Neural cell (in vitro differentiated cells): ENCODE measurements around the gene GPRIN3. TPM values are rescaled to one million over a fixed set of nuclear protein-coding genes. Genes with fewer than 3 reads are reported as not detected.

Source experiments
- H2AFZ ChIP-seq: fragments of 200-600, 300-800 bp; sonication (generic), shearing (Covaris generic); 2 replicates; pipeline ENCODE4 v1.6.0; 2014; ENCODE audit warnings: low read depth, mild to moderate bottlenecking, antibody characterized with exemption, low read length, moderate library complexity
- H3F3A ChIP-seq: fragments of 200-600 bp; shearing (Covaris generic); 2 replicates; pipeline ENCODE4 v1.6.1; 2016; ENCODE audit warnings: mild to moderate bottlenecking, moderate library complexity, mixed read lengths, antibody characterized with exemption, low read length; ENCODE audit not compliant: insufficient read depth, poor library complexity, severe bottlenecking
- H3K27ac ChIP-seq: fragments of 200-600, 300-800 bp; sonication (generic), shearing (Covaris generic); 2 replicates; pipeline ENCODE4 v1.5.1; 2014; ENCODE audit warnings: mild to moderate bottlenecking, low read length, moderate library complexity
- H3K27me3 ChIP-seq: fragments of 300-800, 200-600 bp; sonication (generic), shearing (Covaris generic); 2 replicates; pipeline ENCODE4 v1.6.0; 2014; ENCODE audit warnings: mild to moderate bottlenecking, low read depth, low read length, moderate library complexity; ENCODE audit not compliant: insufficient read depth
- H3K36me3 ChIP-seq: fragments of 300-800, 200-600 bp; sonication (generic), shearing (Covaris generic); 2 replicates; pipeline ENCODE4 v1.5.1; 2014; ENCODE audit warnings: mild to moderate bottlenecking, antibody characterized with exemption, low read length, moderate library complexity; ENCODE audit not compliant: insufficient read depth
- H3K4me2 ChIP-seq: fragments of 300-800, 200-600 bp; sonication (generic), shearing (Covaris generic); 2 replicates; pipeline ENCODE4 v1.6.0; 2014; ENCODE audit warnings: mild to moderate bottlenecking, low read length
- H3K4me3 ChIP-seq: fragments of 300-800, 200-600 bp; sonication (generic), shearing (Covaris generic); 2 replicates; pipeline ENCODE4 v1.5.1; 2014; ENCODE audit warnings: mild to moderate bottlenecking, low read length, moderate library complexity
- H3K79me2 ChIP-seq: fragments of 200-600 bp; shearing (Covaris generic); replicated peaks from 2 replicates; pipeline ENCODE4 v1.6.0; 2014; ENCODE audit warnings: mild to moderate bottlenecking, low read length, moderate library complexity; ENCODE audit not compliant: insufficient read depth
- H3K9ac ChIP-seq: fragments of 300-800, 200-600 bp; sonication (generic), shearing (Covaris generic); 2 replicates; pipeline ENCODE4 v1.6.1; 2016; ENCODE audit warnings: mild to moderate bottlenecking, low read length, mixed read lengths
- H3K9me2 ChIP-seq: fragments of 200-600 bp; shearing (Covaris generic); 2 replicates; pipeline ENCODE4 v1.6.1; 2016; ENCODE audit warnings: mild to moderate bottlenecking, low read length, mixed read lengths; ENCODE audit not compliant: insufficient read depth
- H3K9me3 ChIP-seq: fragments of 200-600, 300-800 bp; sonication (generic), shearing (Covaris generic); 2 replicates; pipeline ENCODE4 v1.6.1; 2016; ENCODE audit warnings: mild to moderate bottlenecking, mixed run types, low read length, moderate library complexity, mixed read lengths
- H4K20me1 ChIP-seq: fragments of 200-600 bp; shearing (Covaris generic); 2 replicates; pipeline ENCODE4 v1.6.1; 2016; ENCODE audit warnings: mild to moderate bottlenecking, mixed run types; ENCODE audit not compliant: insufficient read depth
- EP300 ChIP-seq: fragments of 450-650 bp; conservative IDR thresholded peaks from 2 replicates; pipeline ENCODE4 v1.6.1; 2014; ENCODE audit warnings: antibody characterized with exemption, mild to moderate bottlenecking, moderate library complexity; ENCODE audit not compliant: poor library complexity, severe bottlenecking
- EZH2 ChIP-seq: fragments of 200-600, 300-800 bp; shearing (Covaris generic), sonication (generic); IDR thresholded peaks from 2 replicates; pipeline ENCODE4 v1.6.1; 2014; ENCODE audit warnings: antibody characterized with exemption, low read length, borderline replicate concordance, mild to moderate bottlenecking; ENCODE audit not compliant: insufficient read depth, poor library complexity, severe bottlenecking
- MXI1 ChIP-seq: fragments of 450-650 bp; conservative IDR thresholded peaks from 2 replicates; pipeline ENCODE4 v1.6.1; 2014; ENCODE audit warnings: antibody characterized with exemption, mild to moderate bottlenecking; ENCODE audit not compliant: poor library complexity, severe bottlenecking
- POLR2AphosphoS5 ChIP-seq: IDR thresholded peaks from 2 replicates; pipeline ENCODE4 v1.6.1; 2012
- RAD21 ChIP-seq: fragments of 450-650 bp; conservative IDR thresholded peaks from 2 replicates; pipeline ENCODE4 v1.6.1; 2014; ENCODE audit warnings: antibody characterized with exemption, mild to moderate bottlenecking, moderate library complexity
- SMC3 ChIP-seq: fragments of 450-650 bp; conservative IDR thresholded peaks from 2 replicates; pipeline ENCODE4 v1.6.1; 2014; ENCODE audit warnings: antibody characterized with exemption, mild to moderate bottlenecking, moderate library complexity; ENCODE audit not compliant: poor library complexity
- TAF1 ChIP-seq: IDR thresholded peaks from 2 replicates; pipeline ENCODE4 v1.6.1; 2012; ENCODE audit warnings: low read depth
- polyA plus RNA-seq: library from polyadenylated mRNA; depleted of rRNA; stranded (reverse); fragments of >200 nt; gene quantifications from 2 replicates; pipeline ENCODE4 v1.2.3, GENCODE V29; 2014
- TF ChIP-seq, protein P1 (sequence below): IDR thresholded peaks from 2 replicates; pipeline ENCODE4 v1.6.1; 2012; ENCODE audit warnings: borderline replicate concordance
- TF ChIP-seq, protein P2 (sequence below): fragments of 450-650 bp; IDR thresholded peaks from 2 replicates; pipeline ENCODE4 v1.5.1; 2014; ENCODE audit warnings: antibody characterized with exemption, mild to moderate bottlenecking, moderate library complexity; ENCODE audit not compliant: poor library complexity, severe bottlenecking

The GPRIN3 gene
- polyA plus RNA-seq, 1 donor from 2014 or later, result 7.0 TPM

DNA sequence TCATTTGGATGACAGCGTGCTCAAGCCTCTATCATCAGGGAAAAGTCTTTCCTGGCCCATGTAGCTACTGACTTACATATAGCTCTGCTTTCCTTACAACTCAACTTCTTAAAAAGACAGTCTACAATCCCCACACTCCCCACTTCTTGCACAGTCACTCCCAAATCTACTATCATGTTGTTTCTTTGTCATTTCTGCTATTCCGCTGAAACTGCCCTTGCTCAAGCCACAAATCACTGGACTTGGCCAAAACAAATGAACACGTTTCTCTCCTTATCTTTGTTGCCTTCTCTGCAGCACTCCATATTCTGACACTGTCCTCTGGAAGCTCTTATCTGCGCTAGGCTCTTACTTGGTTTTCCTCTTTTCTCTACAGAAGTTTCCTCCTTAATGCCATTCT is 28.2 kb downstream of the GPRIN3 start:
- Histone ChIP-seq H3K4me2 (no peak overlapping the region), H4K20me1 (no peaks in the 10 kb centered on the region), H3K27ac (no peak overlapping the region), H3K36me3 (no peaks in the 10 kb centered on the region), H3K4me3 (no peak overlapping the region), H3K9me3 (no peaks in the 10 kb centered on the region), H3K27me3 (no peaks in the 10 kb centered on the region), H3K9me2 (no peaks in the 10 kb centered on the region), H3K9ac (no peak overlapping the region), H3K79me2 (no peaks in the 10 kb centered on the region), H3F3A (no peaks in the 10 kb centered on the region), H2AFZ (no peak overlapping the region)
- TF ChIP-seq, protein P1, sequence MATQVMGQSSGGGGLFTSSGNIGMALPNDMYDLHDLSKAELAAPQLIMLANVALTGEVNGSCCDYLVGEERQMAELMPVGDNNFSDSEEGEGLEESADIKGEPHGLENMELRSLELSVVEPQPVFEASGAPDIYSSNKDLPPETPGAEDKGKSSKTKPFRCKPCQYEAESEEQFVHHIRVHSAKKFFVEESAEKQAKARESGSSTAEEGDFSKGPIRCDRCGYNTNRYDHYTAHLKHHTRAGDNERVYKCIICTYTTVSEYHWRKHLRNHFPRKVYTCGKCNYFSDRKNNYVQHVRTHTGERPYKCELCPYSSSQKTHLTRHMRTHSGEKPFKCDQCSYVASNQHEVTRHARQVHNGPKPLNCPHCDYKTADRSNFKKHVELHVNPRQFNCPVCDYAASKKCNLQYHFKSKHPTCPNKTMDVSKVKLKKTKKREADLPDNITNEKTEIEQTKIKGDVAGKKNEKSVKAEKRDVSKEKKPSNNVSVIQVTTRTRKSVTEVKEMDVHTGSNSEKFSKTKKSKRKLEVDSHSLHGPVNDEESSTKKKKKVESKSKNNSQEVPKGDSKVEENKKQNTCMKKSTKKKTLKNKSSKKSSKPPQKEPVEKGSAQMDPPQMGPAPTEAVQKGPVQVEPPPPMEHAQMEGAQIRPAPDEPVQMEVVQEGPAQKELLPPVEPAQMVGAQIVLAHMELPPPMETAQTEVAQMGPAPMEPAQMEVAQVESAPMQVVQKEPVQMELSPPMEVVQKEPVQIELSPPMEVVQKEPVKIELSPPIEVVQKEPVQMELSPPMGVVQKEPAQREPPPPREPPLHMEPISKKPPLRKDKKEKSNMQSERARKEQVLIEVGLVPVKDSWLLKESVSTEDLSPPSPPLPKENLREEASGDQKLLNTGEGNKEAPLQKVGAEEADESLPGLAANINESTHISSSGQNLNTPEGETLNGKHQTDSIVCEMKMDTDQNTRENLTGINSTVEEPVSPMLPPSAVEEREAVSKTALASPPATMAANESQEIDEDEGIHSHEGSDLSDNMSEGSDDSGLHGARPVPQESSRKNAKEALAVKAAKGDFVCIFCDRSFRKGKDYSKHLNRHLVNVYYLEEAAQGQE, result no peak
- no peak for TF ChIP-seq EP300
- TF ChIP-seq SMC3, result no peak
- TF ChIP-seq, protein P2, sequence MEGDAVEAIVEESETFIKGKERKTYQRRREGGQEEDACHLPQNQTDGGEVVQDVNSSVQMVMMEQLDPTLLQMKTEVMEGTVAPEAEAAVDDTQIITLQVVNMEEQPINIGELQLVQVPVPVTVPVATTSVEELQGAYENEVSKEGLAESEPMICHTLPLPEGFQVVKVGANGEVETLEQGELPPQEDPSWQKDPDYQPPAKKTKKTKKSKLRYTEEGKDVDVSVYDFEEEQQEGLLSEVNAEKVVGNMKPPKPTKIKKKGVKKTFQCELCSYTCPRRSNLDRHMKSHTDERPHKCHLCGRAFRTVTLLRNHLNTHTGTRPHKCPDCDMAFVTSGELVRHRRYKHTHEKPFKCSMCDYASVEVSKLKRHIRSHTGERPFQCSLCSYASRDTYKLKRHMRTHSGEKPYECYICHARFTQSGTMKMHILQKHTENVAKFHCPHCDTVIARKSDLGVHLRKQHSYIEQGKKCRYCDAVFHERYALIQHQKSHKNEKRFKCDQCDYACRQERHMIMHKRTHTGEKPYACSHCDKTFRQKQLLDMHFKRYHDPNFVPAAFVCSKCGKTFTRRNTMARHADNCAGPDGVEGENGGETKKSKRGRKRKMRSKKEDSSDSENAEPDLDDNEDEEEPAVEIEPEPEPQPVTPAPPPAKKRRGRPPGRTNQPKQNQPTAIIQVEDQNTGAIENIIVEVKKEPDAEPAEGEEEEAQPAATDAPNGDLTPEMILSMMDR, result no peak

DNA sequence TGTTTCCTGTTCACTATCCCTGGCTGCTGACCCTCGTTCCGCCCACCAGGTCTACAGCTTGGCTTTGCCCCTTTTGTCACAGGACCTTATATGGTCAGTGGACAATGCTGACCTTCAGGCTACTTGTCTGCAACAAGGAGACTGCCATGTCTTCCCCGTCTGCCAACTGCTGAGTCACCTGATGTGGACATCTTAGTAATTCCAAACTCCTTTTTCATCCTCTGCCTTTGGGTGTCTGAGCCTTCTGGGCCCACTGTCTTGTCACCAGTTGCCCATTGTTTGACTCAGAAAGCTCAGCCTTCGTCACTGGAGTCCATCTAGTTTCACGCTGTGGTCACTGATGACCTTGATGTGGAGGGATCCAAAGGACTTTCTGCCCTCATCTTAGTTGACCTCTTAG is 30.2 kb downstream of the GPRIN3 start:
- TF ChIP-seq MXI1 (no peak), SMC3 (no peak), RAD21 (no peak), POLR2AphosphoS5 (no peak), TAF1 (no peak), EZH2 (no peak), EP300 (no peak)
- TF ChIP-seq, protein P2, result no peak
- TF ChIP-seq, protein P1, result no peak
- Histone ChIP-seq H3F3A (no peaks in the 10 kb centered on the region), H3K27me3 (no peaks in the 10 kb centered on the region), H3K79me2 (no peaks in the 10 kb centered on the region), H3K36me3 (no peaks in the 10 kb centered on the region), H3K9me2 (no peaks in the 10 kb centered on the region), H3K9me3 (no peaks in the 10 kb centered on the region), H2AFZ (no peak overlapping the region), H3K9ac (no peak overlapping the region), H3K4me2 (no peak overlapping the region), H3K27ac (no peak overlapping the region), H3K4me3 (no peak overlapping the region), H4K20me1 (no peaks in the 10 kb centered on the region)
